HG03097 (cell line): ENCODE data around the gene HIRA.
"Not testable (repeated sequence)": the region's sequence is repeated elsewhere in the genome, so short reads cannot be mapped to it uniquely, and the experiment has no call there.

Source experiments
- ATAC-seq: cut with Tn5 transposase; IDR thresholded peaks from one replicate; pipeline ENCODE4 v1.9.1; 2021; ENCODE audit not compliant: unreplicated experiment, low FRiP score

Gene HIRA

GRCh38 chr22:19387038-19387437, 44.5 kb downstream of the HIRA start:
- no peak for ATAC-seq

GRCh38 chr22:19386248-19386647, 45.3 kb downstream of the HIRA start:
- ATAC-seq, result no peak

- ATAC-seq, result no peak
Observed at GRCh38 chr22:19385221-19385906, 46.2 kb downstream of the HIRA start.

- ATAC-seq, result no peak
Observed at GRCh38 chr22:19383292-19383691, 48.2 kb downstream of the HIRA start.

- no peak for ATAC-seq
Observed at GRCh38 chr22:19382240-19382639, 49.3 kb downstream of the HIRA start.

- ATAC-seq, result no peak
Observed at GRCh38 chr22:19378344-19378674, 53.2 kb downstream of the HIRA start.

- ATAC-seq, result no peak
Observed at GRCh38 chr22:19377565-19378343, 53.8 kb downstream of the HIRA start.

- no peak for ATAC-seq
Observed at GRCh38 chr22:19376971-19377370, 54.6 kb downstream of the HIRA start.

- ATAC-seq, result no peak
Observed at GRCh38 chr22:19376247-19376646, 55.3 kb downstream of the HIRA start.

GRCh38 chr22:19375435-19375834, 56.1 kb downstream of the HIRA start:
- no peak for ATAC-seq

GRCh38 chr22:19374410-19374809, 57.1 kb downstream of the HIRA start:
- ATAC-seq, result no peak

- ATAC-seq, result no peak
Observed at GRCh38 chr22:19373450-19373849, 58.1 kb downstream of the HIRA start.

- ATAC-seq, result no peak
Observed at GRCh38 chr22:19371893-19372292, 59.6 kb downstream of the HIRA start.

- no peak for ATAC-seq
Observed at GRCh38 chr22:19368876-19369275, 62.7 kb downstream of the HIRA start.

GRCh38 chr22:19367763-19368367, 63.7 kb downstream of the HIRA start:
- no peak for ATAC-seq

GRCh38 chr22:19363541-19363940, 68.0 kb downstream of the HIRA start:
- not testable (repeated sequence) for ATAC-seq

- peak; percentile 59 for ATAC-seq
Observed at GRCh38 chr22:19361501-19362103, 69.9 kb downstream of the HIRA start.

- no peak for ATAC-seq
Observed at GRCh38 chr22:19360862-19361261, 70.7 kb downstream of the HIRA start.

- no peak for ATAC-seq
Observed at GRCh38 chr22:19360300-19360792, 71.2 kb downstream of the HIRA start.

GRCh38 chr22:19359554-19360299, 71.8 kb downstream of the HIRA start:
- no peak for ATAC-seq
